ENCODE data around the gene APOBEC2.

DNA sequence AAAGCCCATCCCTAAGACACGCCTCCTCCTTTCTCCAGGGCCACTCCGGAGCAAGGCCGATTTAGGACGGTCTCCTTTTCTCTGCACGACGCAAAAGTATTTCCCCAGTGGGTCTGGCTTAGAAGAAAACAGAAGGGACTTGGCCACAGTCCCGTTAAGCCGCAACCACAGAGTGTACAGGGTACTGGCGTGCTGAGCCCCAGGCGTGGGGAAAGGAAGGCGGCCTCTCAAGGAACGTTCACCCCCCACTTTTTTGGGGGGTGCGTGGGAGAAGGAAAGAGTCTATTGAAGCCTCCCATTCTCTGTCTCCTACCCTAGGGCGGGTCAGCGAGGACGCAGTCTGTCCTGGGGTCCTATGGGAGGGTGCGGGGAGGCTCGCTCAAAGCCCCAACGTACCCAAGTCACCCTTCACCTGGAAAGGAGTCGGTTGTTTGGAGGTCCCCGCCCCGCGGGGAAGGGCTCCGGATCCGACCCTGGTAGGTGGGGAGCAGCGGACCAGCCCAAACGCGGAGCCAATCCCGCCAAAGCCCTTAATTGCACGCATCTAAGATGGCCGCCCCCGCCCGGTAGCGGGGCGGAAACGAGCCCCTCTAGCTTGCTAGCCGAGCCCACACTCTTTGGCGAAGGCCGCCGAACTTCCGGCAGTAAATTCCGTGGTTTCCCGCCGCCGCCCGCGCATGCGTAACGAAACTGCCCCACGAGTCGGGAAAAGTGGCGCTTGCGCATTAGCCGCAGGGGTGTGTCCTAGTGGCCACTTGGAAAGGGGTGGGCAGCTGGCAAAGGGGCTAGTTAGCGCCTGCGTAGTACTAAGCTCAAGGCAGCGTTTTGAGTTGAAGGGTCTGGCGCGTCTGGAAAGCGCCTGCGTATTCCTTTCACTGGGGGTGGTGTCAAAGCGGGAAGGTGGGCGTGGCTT is 19.2 kb downstream of the APOBEC2 start, which contains the start of gene OARD1:
- TF ChIP-seq, protein P1, sequence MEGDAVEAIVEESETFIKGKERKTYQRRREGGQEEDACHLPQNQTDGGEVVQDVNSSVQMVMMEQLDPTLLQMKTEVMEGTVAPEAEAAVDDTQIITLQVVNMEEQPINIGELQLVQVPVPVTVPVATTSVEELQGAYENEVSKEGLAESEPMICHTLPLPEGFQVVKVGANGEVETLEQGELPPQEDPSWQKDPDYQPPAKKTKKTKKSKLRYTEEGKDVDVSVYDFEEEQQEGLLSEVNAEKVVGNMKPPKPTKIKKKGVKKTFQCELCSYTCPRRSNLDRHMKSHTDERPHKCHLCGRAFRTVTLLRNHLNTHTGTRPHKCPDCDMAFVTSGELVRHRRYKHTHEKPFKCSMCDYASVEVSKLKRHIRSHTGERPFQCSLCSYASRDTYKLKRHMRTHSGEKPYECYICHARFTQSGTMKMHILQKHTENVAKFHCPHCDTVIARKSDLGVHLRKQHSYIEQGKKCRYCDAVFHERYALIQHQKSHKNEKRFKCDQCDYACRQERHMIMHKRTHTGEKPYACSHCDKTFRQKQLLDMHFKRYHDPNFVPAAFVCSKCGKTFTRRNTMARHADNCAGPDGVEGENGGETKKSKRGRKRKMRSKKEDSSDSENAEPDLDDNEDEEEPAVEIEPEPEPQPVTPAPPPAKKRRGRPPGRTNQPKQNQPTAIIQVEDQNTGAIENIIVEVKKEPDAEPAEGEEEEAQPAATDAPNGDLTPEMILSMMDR (conservative IDR thresholded peaks at IDR 0.05; ENCODE audit: low read length), result no peak
- no peak for TF ChIP-seq EZH2phosphoT487 (IDR thresholded peaks at IDR 0.05; ENCODE audit: borderline replicate concordance)

All from Loucy (cell line).